Osteocyte (in vitro differentiated cells): ENCODE results near the gene PARD3B. TPM values are rescaled to one million over a fixed set of nuclear protein-coding genes. Genes with fewer than 3 reads are reported as not detected.

Experiments used
- DNase-seq: peaks from one replicate; pipeline ENCODE4 v3.0.0; 2021; ENCODE audit warnings: mixed read lengths; ENCODE audit not compliant: unreplicated experiment; ENCODE audit errors: extremely low spot score
- H3K27ac Mint-ChIP-seq: one replicate; pipeline ENCODE4 v1.8.0; 2021; ENCODE audit warnings: mild to moderate bottlenecking, mixed read lengths; ENCODE audit not compliant: unreplicated experiment
- H3K27me3 Mint-ChIP-seq: one replicate; pipeline ENCODE4 v1.8.0; 2021; ENCODE audit warnings: mixed read lengths; ENCODE audit not compliant: unreplicated experiment
- H3K36me3 Mint-ChIP-seq: one replicate; pipeline ENCODE4 v1.8.0; 2021; ENCODE audit warnings: mixed read lengths; ENCODE audit not compliant: unreplicated experiment
- H3K4me1 Mint-ChIP-seq: one replicate; pipeline ENCODE4 v1.8.0; 2021; ENCODE audit warnings: mixed read lengths; ENCODE audit not compliant: unreplicated experiment
- H3K4me3 Mint-ChIP-seq: one replicate; pipeline ENCODE4 v1.8.0; 2021; ENCODE audit warnings: mild to moderate bottlenecking, moderate library complexity, mixed read lengths; ENCODE audit not compliant: unreplicated experiment
- H3K9me3 Mint-ChIP-seq: one replicate; pipeline ENCODE4 v1.8.0; 2021; ENCODE audit warnings: mixed read lengths; ENCODE audit not compliant: unreplicated experiment
- total RNA-seq: library from RNA; stranded (reverse); gene quantifications from 2 replicates; pipeline ENCODE4 v1.2.1, GENCODE V29; 2021
- TF ChIP-seq, protein P1 (sequence below): fragments of 200-600 bp; sonication (generic); IDR thresholded peaks from 2 replicates; pipeline ENCODE4 v1.5.0; 2021; ENCODE audit warnings: antibody characterized with exemption, mild to moderate bottlenecking, moderate library complexity

PARD3B gene
- total RNA-seq, 1 donor from 2014 or later = 26.7 TPM

GRCh38 chr2:205323929-205324328, 778.7 kb downstream of the PARD3B start:
- Mint-ChIP-seq H3K4me3 (no peak overlapping the region), H3K36me3 (no peaks in the 10 kb centered on the region)
- DNase-seq = no peak

DNA sequence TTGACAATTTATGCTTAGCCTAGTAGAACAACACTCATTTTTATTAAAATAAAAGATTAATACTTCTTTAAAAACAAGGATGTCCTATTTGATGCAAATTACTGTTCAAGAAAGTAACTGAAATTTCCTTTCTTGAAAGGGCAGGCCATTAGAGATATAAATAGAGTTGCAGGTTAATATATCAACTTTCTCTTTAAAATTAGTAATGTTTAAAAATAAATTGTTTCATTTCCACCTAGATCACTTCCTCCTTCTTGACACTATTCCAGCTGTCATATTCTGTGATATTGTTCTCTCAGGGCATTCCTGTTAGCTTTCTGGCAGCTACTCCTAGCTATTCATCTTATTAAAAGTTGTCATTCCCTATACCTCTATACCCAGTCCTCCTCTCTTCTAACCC, 779.1 kb downstream of the PARD3B start:
- no peak overlapping the region for H3K27ac Mint-ChIP-seq
- DNase-seq = no peak
- H3K4me3 Mint-ChIP-seq = no peak overlapping the region
- H3K4me1 Mint-ChIP-seq = peaks cover 21% of the 10 kb centered on the region
- TF ChIP-seq, protein P1, sequence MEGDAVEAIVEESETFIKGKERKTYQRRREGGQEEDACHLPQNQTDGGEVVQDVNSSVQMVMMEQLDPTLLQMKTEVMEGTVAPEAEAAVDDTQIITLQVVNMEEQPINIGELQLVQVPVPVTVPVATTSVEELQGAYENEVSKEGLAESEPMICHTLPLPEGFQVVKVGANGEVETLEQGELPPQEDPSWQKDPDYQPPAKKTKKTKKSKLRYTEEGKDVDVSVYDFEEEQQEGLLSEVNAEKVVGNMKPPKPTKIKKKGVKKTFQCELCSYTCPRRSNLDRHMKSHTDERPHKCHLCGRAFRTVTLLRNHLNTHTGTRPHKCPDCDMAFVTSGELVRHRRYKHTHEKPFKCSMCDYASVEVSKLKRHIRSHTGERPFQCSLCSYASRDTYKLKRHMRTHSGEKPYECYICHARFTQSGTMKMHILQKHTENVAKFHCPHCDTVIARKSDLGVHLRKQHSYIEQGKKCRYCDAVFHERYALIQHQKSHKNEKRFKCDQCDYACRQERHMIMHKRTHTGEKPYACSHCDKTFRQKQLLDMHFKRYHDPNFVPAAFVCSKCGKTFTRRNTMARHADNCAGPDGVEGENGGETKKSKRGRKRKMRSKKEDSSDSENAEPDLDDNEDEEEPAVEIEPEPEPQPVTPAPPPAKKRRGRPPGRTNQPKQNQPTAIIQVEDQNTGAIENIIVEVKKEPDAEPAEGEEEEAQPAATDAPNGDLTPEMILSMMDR = no peak
- H3K9me3 Mint-ChIP-seq = no peaks in the 10 kb centered on the region
- H3K36me3 Mint-ChIP-seq = no peaks in the 10 kb centered on the region
- H3K27me3 Mint-ChIP-seq = no peaks in the 10 kb centered on the region

More at GRCh38 chr2:205323929-205324328, 778.7 kb downstream of the PARD3B start:
- H3K27ac Mint-ChIP-seq = no peak overlapping the region
- H3K4me1 Mint-ChIP-seq = peaks cover 21% of the 10 kb centered on the region
- no peaks in the 10 kb centered on the region for H3K27me3 Mint-ChIP-seq
- TF ChIP-seq, protein P1 = peak; percentile 31
- peaks cover 2% of the 10 kb centered on the region for H3K9me3 Mint-ChIP-seq

DNA sequence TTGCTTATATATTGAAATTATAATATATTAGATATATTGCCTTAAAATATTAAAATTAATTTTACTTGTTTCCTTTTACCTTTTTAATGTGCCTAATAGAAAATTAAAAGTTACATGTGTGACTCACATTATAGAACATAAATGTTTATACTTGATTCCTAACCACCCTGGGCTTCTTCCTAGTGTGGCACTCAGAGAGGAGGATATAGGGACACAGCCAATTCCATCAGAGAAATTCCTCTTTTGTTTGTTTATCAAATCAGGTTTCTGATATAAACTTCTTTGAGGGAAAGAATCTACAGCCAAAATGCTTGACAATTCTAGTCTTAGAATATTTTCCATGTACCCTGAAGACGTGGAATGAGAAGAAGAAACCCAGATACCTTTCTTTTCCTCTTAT, 788.1 kb downstream of the PARD3B start:
- Mint-ChIP-seq H3K27me3 (no peaks in the 10 kb centered on the region), H3K9me3 (peaks cover 8% of the 10 kb centered on the region), H3K27ac (no peak overlapping the region), H3K36me3 (peaks cover 10% of the 10 kb centered on the region), H3K4me1 (peaks cover 2% of the 10 kb centered on the region), H3K4me3 (no peak overlapping the region)
- TF ChIP-seq, protein P1 = no peak
- DNase-seq = no peak

GRCh38 chr2:205337274-205337673, 792.0 kb downstream of the PARD3B start:
- Mint-ChIP-seq H3K9me3 (peaks cover 11% of the 10 kb centered on the region), H3K4me3 (no peak overlapping the region), H3K4me1 (peaks cover 2% of the 10 kb centered on the region), H3K36me3 (peaks cover 10% of the 10 kb centered on the region), H3K27ac (no peak overlapping the region), H3K27me3 (no peaks in the 10 kb centered on the region)
- DNase-seq = no peak
- TF ChIP-seq, protein P1 = no peak

DNA sequence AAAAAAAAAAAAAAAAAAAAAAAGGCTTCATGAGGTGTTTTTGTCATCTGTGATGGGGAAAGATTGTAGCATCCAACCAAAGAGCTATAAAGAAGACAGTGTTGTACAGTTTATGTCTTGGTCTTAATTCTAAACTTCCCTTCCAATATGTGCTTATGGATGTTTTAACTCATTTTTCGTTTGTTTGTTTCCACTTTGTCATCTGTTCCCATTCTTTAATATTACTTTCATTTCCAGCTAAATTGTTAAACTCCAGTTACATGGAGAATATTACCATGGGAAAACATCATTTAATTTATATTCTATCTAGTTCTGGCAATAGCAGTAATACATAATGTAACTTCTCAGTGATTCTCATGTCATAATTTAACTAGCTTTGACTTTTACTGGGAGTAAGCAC, 792.9 kb downstream of the PARD3B start:
- Mint-ChIP-seq H3K27ac (no peak overlapping the region), H3K4me1 (no peaks in the 10 kb centered on the region), H3K36me3 (peaks cover 10% of the 10 kb centered on the region), H3K4me3 (no peak overlapping the region), H3K9me3 (peaks cover 11% of the 10 kb centered on the region), H3K27me3 (no peaks in the 10 kb centered on the region)
- TF ChIP-seq, protein P1 = no peak
- no peak for DNase-seq
